Measurements from ENCODE around the gene SULT1A2.
A peak's percentile ranks its signal among the peaks of the same experiment; 100 is the strongest.
"Not testable (repeated sequence)": the region's sequence is repeated elsewhere in the genome, so short reads cannot be mapped to it uniquely, and the experiment has no call there.

SULT1A2 gene

GRCh38 chr16:28617874-28618273 is 21.0 kb upstream of the SULT1A2 start:
- TF ChIP-seq CTCF (IDR thresholded peaks at IDR 0.05; ENCODE audit: control insufficient read depth, extremely low read depth, insufficient read depth): no peak
- no peak for DNase-seq (ENCODE audit: low read depth)
- H3K4me3 ChIP-seq (ENCODE audit: low read depth, low read length): no peak overlapping the region

- TF ChIP-seq CTCF (IDR thresholded peaks at IDR 0.05; ENCODE audit: control insufficient read depth, extremely low read depth, insufficient read depth): no peak
- no peak for DNase-seq (ENCODE audit: low read depth)
- no peak overlapping the region for H3K4me3 ChIP-seq (ENCODE audit: low read depth, low read length)
These were observed 19.8 kb upstream of the SULT1A2 start for GRCh38 chr16:28616636-28617035.

GRCh38 chr16:28616224-28616577 is 19.4 kb upstream of the SULT1A2 start:
- not testable (repeated sequence) for DNase-seq (ENCODE audit: low read depth); H3K4me3 ChIP-seq (ENCODE audit: low read depth, low read length)

GRCh38 chr16:28615486-28616223 is 18.8 kb upstream of the SULT1A2 start:
- DNase-seq (ENCODE audit: low read depth); H3K4me3 ChIP-seq (ENCODE audit: low read depth, low read length): not testable (repeated sequence)
- TF ChIP-seq CTCF (IDR thresholded peaks at IDR 0.05; ENCODE audit: control insufficient read depth, extremely low read depth, insufficient read depth): peak; percentile 58

- not testable (repeated sequence) for H3K4me3 ChIP-seq (ENCODE audit: low read depth, low read length); DNase-seq (ENCODE audit: low read depth)
These were observed 17.7 kb upstream of the SULT1A2 start for GRCh38 chr16:28614561-28614960.

GRCh38 chr16:28613912-28614311 is 17.1 kb upstream of the SULT1A2 start:
- not testable (repeated sequence) for DNase-seq (ENCODE audit: low read depth); H3K4me3 ChIP-seq (ENCODE audit: low read depth, low read length)

GRCh38 chr16:28612359-28613280 is 15.8 kb upstream of the SULT1A2 start:
- not testable (repeated sequence) for H3K4me3 ChIP-seq (ENCODE audit: low read depth, low read length); DNase-seq (ENCODE audit: low read depth)

GRCh38 chr16:28610595-28611191 is 13.8 kb upstream of the SULT1A2 start:
- H3K4me3 ChIP-seq (ENCODE audit: low read depth, low read length): no peak overlapping the region

More at GRCh38 chr16:28610595-28611191, 13.8 kb upstream of the SULT1A2 start:
- no peak for TF ChIP-seq CTCF (IDR thresholded peaks at IDR 0.05; ENCODE audit: control insufficient read depth, extremely low read depth, insufficient read depth)
- DNase-seq (ENCODE audit: low read depth): no peak
